GM23338 (cell line): ENCODE measurements around the gene PAX3. TPM values are rescaled to one million over a fixed set of nuclear protein-coding genes. Genes with fewer than 3 reads are reported as not detected.

Experiments
- ATAC-seq: fragments of 200-7000 bp; cut with Tn5 transposase; 3 replicates; pipeline ENCODE4 v1.9.1; 2020
- DNase-seq: peaks from one replicate; pipeline ENCODE4 v3.0.0-alpha.2; 2015; ENCODE audit warnings: low spot score
- H2AFZ ChIP-seq: fragments of 200-600 bp; sonication (generic); 2 replicates; pipeline ENCODE4 v1.8.0; 2016; ENCODE audit warnings: antibody characterized with exemption, mild to moderate bottlenecking, moderate library complexity
- H3F3A ChIP-seq: fragments of 200-600 bp; sonication (generic); replicated peaks from 2 replicates; pipeline ENCODE4 v1.8.0; 2017; ENCODE audit warnings: antibody characterized with exemption, mixed run types, low read depth
- H3K27ac ChIP-seq: fragments of 200-600 bp; sonication (generic); 2 replicates; pipeline ENCODE4 v1.6.1; 2016; ENCODE audit warnings: low read depth
- H3K27me3 ChIP-seq: fragments of 200-600 bp; sonication (generic); 2 replicates; pipeline ENCODE4 v1.8.0; 2016; ENCODE audit warnings: mild to moderate bottlenecking, mixed run types, moderate library complexity; ENCODE audit not compliant: insufficient read depth
- H3K36me3 ChIP-seq: fragments of 200-600 bp; sonication (generic); 2 replicates; pipeline ENCODE4 v1.8.0; 2016; ENCODE audit warnings: mild to moderate bottlenecking; ENCODE audit not compliant: insufficient read depth
- H3K4me1 ChIP-seq: fragments of 200-600 bp; sonication (generic); 2 replicates; pipeline ENCODE4 v1.8.0; 2016; ENCODE audit warnings: mild to moderate bottlenecking, moderate library complexity; ENCODE audit not compliant: insufficient read depth
- H3K4me2 ChIP-seq: fragments of 200-600 bp; sonication (generic); 2 replicates; pipeline ENCODE4 v1.7.1; 2017; ENCODE audit warnings: mixed run types
- H3K4me3 ChIP-seq: fragments of 200-600 bp; sonication (generic); 2 replicates; pipeline ENCODE4 v1.6.1; 2016; ENCODE audit warnings: mixed run types
- H3K79me2 ChIP-seq: fragments of 200-600 bp; sonication (generic); replicated peaks from 2 replicates; pipeline ENCODE4 v1.8.0; 2017; ENCODE audit warnings: mild to moderate bottlenecking; ENCODE audit not compliant: insufficient read depth
- H3K9me2 ChIP-seq: fragments of 200-600 bp; sonication (generic); 2 replicates; pipeline ENCODE4 v1.8.0; 2017; ENCODE audit not compliant: insufficient read depth
- H4K20me1 ChIP-seq: fragments of 200-600 bp; sonication (generic); replicated peaks from 2 replicates; pipeline ENCODE4 v1.8.0; 2017; ENCODE audit warnings: mild to moderate bottlenecking; ENCODE audit not compliant: insufficient read depth
- H3K27ac Mint-ChIP-seq: 2 replicates; pipeline ENCODE4 v1.8.0; 2020; ENCODE audit warnings: inconsistent platforms, mild to moderate bottlenecking, moderate library complexity, mixed read lengths
- H3K27me3 Mint-ChIP-seq: 3 replicates; pipeline ENCODE4 v1.8.0; 2022; ENCODE audit warnings: low read depth, mild to moderate bottlenecking, moderate library complexity, mixed read lengths, inconsistent platforms; ENCODE audit not compliant: insufficient read depth, poor library complexity
- H3K36me3 Mint-ChIP-seq: 3 replicates; pipeline ENCODE4 v1.8.0; 2021; ENCODE audit warnings: low read depth, mild to moderate bottlenecking, inconsistent platforms, moderate library complexity, mixed read lengths
- H3K4me1 Mint-ChIP-seq: 3 replicates; pipeline ENCODE4 v1.8.0; 2020; ENCODE audit warnings: mild to moderate bottlenecking, inconsistent platforms, mixed read lengths
- H3K4me3 Mint-ChIP-seq: 3 replicates; pipeline ENCODE4 v1.8.0; 2021; ENCODE audit warnings: moderate library complexity, mild to moderate bottlenecking, inconsistent platforms, mixed read lengths
- H3K9me3 Mint-ChIP-seq: 3 replicates; pipeline ENCODE4 v1.8.0; 2020; ENCODE audit warnings: moderate library complexity, mild to moderate bottlenecking, inconsistent platforms, mixed read lengths
- CREB1 ChIP-seq: fragments of 250-450 bp; sonication (Bioruptor Pico); IDR thresholded peaks from 2 replicates; pipeline ENCODE4 v1.5.0; 2020; ENCODE audit warnings: low read depth, mild to moderate bottlenecking, moderate library complexity
- CTCF ChIP-seq, 2 experiments: fragments of 200-600 bp in 1 of 2; sonication (generic) in 1 of 2; conservative IDR thresholded peaks; 2 replicates each; pipeline versions ENCODE4 v1.5.1 to v1.6.1; 2016 to 2017; ENCODE audit warnings: antibody characterized with exemption in 2 of 2, low read depth in 2 of 2, mild to moderate bottlenecking in 2 of 2, moderate library complexity in 1 of 2
- EZH2 ChIP-seq: fragments of 200-600 bp; sonication (generic); IDR thresholded peaks from one replicate; pipeline ENCODE4 v1.8.0; 2017; ENCODE audit warnings: antibody characterized with exemption, mild to moderate bottlenecking, low read depth; ENCODE audit not compliant: unreplicated experiment
- EZH2phosphoT487 ChIP-seq: fragments of 200-600 bp; sonication (generic); IDR thresholded peaks from one replicate; pipeline ENCODE4 v1.8.1; 2018; ENCODE audit warnings: antibody characterized with exemption; ENCODE audit not compliant: unreplicated experiment
- JUNB ChIP-seq: IDR thresholded peaks from one replicate; pipeline ENCODE4 v1.6.1; 2016; ENCODE audit warnings: antibody characterized with exemption; ENCODE audit not compliant: unreplicated experiment
- NANOG ChIP-seq: IDR thresholded peaks from 2 replicates; pipeline ENCODE4 v1.6.1; 2016; ENCODE audit warnings: antibody characterized with exemption, borderline replicate concordance
- POLR2AphosphoS5 ChIP-seq: IDR thresholded peaks from 2 replicates; pipeline ENCODE4 v1.6.1; 2016; ENCODE audit warnings: antibody characterized with exemption, low read depth
- REST ChIP-seq: IDR thresholded peaks from one replicate; pipeline ENCODE4 v1.6.1; 2018; ENCODE audit warnings: antibody characterized with exemption; ENCODE audit not compliant: unreplicated experiment
- STAT1 ChIP-seq: IDR thresholded peaks from one replicate; pipeline ENCODE4 v1.6.1; 2016; ENCODE audit warnings: antibody characterized with exemption; ENCODE audit not compliant: unreplicated experiment
- ZNF114 ChIP-seq: fragments of 250-450 bp; sonication (Bioruptor Pico); IDR thresholded peaks from 2 replicates; pipeline ENCODE4 v1.5.0; 2020; ENCODE audit warnings: mild to moderate bottlenecking, moderate library complexity
- ZNF331 ChIP-seq: fragments of 250-450 bp; sonication (Bioruptor Pico); IDR thresholded peaks from 2 replicates; pipeline ENCODE4 v1.5.0; 2020; ENCODE audit warnings: low read depth, mild to moderate bottlenecking, moderate library complexity
- polyA plus RNA-seq: library from polyadenylated mRNA; unstranded; fragments of >200 nt; fragmentation: Nextera tagmentation; extraction: Ambion mirVana; gene quantifications from 2 replicates; pipeline ENCODE4 v1.2.1, GENCODE V29; 2016
- total RNA-seq: library from RNA; depleted of rRNA; stranded (reverse); fragments of >200 nt; shearing (Covaris generic); gene quantifications from 2 replicates; pipeline ENCODE4 v1.2.3, GENCODE V29; 2014
- TF ChIP-seq, protein P1 (sequence below): fragments of 250-450 bp; sonication (Bioruptor Pico); IDR thresholded peaks from 2 replicates; pipeline ENCODE4 v1.5.0; 2020; ENCODE audit warnings: mild to moderate bottlenecking, moderate library complexity

PAX3 gene
- total and polyA plus RNA-seq, 2 experiments from 2014 or later, result not detected

GRCh38 chr2:222174450-222174849 lies 124.3 kb downstream of the PAX3 start:
- ATAC-seq, result peak; percentile 70; the same call in 2 of the 3 replicates
- H3K9me2 ChIP-seq, result no peaks in the 10 kb centered on the region
- Mint-ChIP-seq H3K27me3 (peaks cover 3% of the 10 kb centered on the region), H3K36me3 (no peaks in the 10 kb centered on the region), H3K9me3 (no peaks in the 10 kb centered on the region), H3K27ac (no peak overlapping the region), H3K4me3 (no peak overlapping the region), H3K4me1 (peaks cover 12% of the 10 kb centered on the region)
- no peak overlapping the region for H2AFZ ChIP-seq
- H3F3A ChIP-seq, result no peaks in the 10 kb centered on the region
- peaks cover 10% of the 10 kb centered on the region for H3K27me3 ChIP-seq
- H3K4me3 ChIP-seq, result no peak overlapping the region
- no peak overlapping the region for H3K27ac ChIP-seq
- peaks cover 8% of the 10 kb centered on the region; the same call in 1 of the 2 replicates for H3K4me1 ChIP-seq
- H4K20me1 ChIP-seq, result no peaks in the 10 kb centered on the region
- TF ChIP-seq, protein P1, sequence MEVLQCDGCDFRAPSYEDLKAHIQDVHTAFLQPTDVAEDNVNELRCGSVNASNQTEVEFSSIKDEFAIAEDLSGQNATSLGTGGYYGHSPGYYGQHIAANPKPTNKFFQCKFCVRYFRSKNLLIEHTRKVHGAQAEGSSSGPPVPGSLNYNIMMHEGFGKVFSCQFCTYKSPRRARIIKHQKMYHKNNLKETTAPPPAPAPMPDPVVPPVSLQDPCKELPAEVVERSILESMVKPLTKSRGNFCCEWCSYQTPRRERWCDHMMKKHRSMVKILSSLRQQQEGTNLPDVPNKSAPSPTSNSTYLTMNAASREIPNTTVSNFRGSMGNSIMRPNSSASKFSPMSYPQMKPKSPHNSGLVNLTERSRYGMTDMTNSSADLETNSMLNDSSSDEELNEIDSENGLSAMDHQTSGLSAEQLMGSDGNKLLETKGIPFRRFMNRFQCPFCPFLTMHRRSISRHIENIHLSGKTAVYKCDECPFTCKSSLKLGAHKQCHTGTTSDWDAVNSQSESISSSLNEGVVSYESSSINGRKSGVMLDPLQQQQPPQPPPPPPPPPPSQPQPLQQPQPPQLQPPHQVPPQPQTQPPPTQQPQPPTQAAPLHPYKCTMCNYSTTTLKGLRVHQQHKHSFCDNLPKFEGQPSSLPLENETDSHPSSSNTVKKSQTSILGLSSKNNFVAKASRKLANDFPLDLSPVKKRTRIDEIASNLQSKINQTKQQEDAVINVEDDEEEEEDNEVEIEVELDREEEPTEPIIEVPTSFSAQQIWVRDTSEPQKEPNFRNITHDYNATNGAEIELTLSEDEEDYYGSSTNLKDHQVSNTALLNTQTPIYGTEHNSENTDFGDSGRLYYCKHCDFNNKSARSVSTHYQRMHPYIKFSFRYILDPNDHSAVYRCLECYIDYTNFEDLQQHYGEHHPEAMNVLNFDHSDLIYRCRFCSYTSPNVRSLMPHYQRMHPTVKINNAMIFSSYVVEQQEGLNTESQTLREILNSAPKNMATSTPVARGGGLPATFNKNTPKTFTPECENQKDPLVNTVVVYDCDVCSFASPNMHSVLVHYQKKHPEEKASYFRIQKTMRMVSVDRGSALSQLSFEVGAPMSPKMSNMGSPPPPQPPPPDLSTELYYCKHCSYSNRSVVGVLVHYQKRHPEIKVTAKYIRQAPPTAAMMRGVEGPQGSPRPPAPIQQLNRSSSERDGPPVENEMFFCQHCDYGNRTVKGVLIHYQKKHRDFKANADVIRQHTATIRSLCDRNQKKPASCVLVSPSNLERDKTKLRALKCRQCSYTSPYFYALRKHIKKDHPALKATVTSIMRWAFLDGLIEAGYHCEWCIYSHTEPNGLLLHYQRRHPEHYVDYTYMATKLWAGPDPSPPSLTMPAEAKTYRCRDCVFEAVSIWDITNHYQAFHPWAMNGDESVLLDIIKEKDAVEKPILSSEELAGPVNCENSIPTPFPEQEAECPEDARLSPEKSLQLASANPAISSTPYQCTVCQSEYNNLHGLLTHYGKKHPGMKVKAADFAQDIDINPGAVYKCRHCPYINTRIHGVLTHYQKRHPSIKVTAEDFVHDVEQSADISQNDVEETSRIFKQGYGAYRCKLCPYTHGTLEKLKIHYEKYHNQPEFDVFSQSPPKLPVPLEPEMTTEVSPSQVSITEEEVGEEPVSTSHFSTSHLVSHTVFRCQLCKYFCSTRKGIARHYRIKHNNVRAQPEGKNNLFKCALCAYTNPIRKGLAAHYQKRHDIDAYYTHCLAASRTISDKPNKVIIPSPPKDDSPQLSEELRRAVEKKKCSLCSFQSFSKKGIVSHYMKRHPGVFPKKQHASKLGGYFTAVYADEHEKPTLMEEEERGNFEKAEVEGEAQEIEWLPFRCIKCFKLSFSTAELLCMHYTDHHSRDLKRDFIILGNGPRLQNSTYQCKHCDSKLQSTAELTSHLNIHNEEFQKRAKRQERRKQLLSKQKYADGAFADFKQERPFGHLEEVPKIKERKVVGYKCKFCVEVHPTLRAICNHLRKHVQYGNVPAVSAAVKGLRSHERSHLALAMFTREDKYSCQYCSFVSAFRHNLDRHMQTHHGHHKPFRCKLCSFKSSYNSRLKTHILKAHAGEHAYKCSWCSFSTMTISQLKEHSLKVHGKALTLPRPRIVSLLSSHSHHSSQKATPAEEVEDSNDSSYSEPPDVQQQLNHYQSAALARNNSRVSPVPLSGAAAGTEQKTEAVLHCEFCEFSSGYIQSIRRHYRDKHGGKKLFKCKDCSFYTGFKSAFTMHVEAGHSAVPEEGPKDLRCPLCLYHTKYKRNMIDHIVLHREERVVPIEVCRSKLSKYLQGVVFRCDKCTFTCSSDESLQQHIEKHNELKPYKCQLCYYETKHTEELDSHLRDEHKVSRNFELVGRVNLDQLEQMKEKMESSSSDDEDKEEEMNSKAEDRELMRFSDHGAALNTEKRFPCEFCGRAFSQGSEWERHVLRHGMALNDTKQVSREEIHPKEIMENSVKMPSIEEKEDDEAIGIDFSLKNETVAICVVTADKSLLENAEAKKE, result no peak
- no peak for TF ChIP-seq EZH2
- no peak for TF ChIP-seq POLR2AphosphoS5
- no peak for TF ChIP-seq EZH2phosphoT487
- TF ChIP-seq JUNB, result no peak
- no peak for TF ChIP-seq ZNF331 (CRISPR knock-in tag)
- no peak for TF ChIP-seq ZNF114
- no peak for TF ChIP-seq CREB1 (CRISPR knock-in tag)
- TF ChIP-seq CTCF (conservative IDR thresholded peaks at IDR 0.05; ENCODE audit: low read depth in 2 of 2), result no peak
- no peak for TF ChIP-seq REST
- no peak for TF ChIP-seq NANOG
- no peak for TF ChIP-seq STAT1
- peak; percentile 44 for DNase-seq
- no peaks in the 10 kb centered on the region for H3K36me3 ChIP-seq
- H3K4me2 ChIP-seq, result no peak overlapping the region
- no peaks in the 10 kb centered on the region for H3K79me2 ChIP-seq
